DMS 273 (cell line): ENCODE data around the gene SGMS2.
"Not testable (repeated sequence)": the region's sequence is repeated elsewhere in the genome, so short reads cannot be mapped to it uniquely, and the experiment has no call there.

Experiments used
- DNase-seq: peaks from one replicate; lab custom pipeline; 2025; ENCODE audit not compliant: unreplicated experiment; lab: John Stamatoyannopoulos, UW

Gene SGMS2

GRCh38 chr4:107906458-107907100 is 81.8 kb downstream of the SGMS2 start:
- DNase-seq: no peak

GRCh38 chr4:107908377-107908776 is 83.6 kb downstream of the SGMS2 start:
- DNase-seq: no peak

- peak; percentile 75 for DNase-seq
Observed at GRCh38 chr4:107913283-107913899, 88.7 kb downstream of the SGMS2 start.

GRCh38 chr4:107915220-107915619 is 90.5 kb downstream of the SGMS2 start:
- DNase-seq: no peak

GRCh38 chr4:107916623-107917022 is 91.9 kb downstream of the SGMS2 start:
- no peak for DNase-seq

GRCh38 chr4:107917500-107917899 is 92.8 kb downstream of the SGMS2 start:
- DNase-seq: no peak

GRCh38 chr4:107922486-107923473 is 98.0 kb downstream of the SGMS2 start:
- no peak for DNase-seq

GRCh38 chr4:107925713-107926112 is 101.0 kb downstream of the SGMS2 start:
- DNase-seq: not testable (repeated sequence)

- not testable (repeated sequence) for DNase-seq
Observed at GRCh38 chr4:107926875-107927274, 102.1 kb downstream of the SGMS2 start.

GRCh38 chr4:107930821-107931774 is 106.4 kb downstream of the SGMS2 start, which contains the start of gene CYP2U1:
TSS of gene CYP2U1 (plus strand) at chr4:107931549. CDS start at chr4:107931644, 95 bp downstream.
- DNase-seq: peak; percentile 87

- peak; percentile 29 for DNase-seq
Observed at GRCh38 chr4:107931775-107932321, 107.1 kb downstream of the SGMS2 start.

GRCh38 chr4:107935246-107935645 is 110.5 kb downstream of the SGMS2 start:
- DNase-seq: no peak

GRCh38 chr4:107937040-107937439 is 112.3 kb downstream of the SGMS2 start:
- no peak for DNase-seq

- no peak for DNase-seq
Observed at GRCh38 chr4:107939307-107939706, 114.6 kb downstream of the SGMS2 start.

- DNase-seq: no peak
Observed at GRCh38 chr4:107945809-107946208, 121.1 kb downstream of the SGMS2 start.

GRCh38 chr4:107950746-107951540 is 126.2 kb downstream of the SGMS2 start:
- no peak for DNase-seq

- DNase-seq: no peak
Observed at GRCh38 chr4:107951551-107951950, 126.8 kb downstream of the SGMS2 start.

- DNase-seq: no peak
Observed at GRCh38 chr4:107956011-107956410, 131.3 kb downstream of the SGMS2 start.
